ENCODE data around the gene UQCC3. TPM values are rescaled to one million over a fixed set of nuclear protein-coding genes. Genes with fewer than 3 reads are reported as not detected.

The UQCC3 gene
- total RNA-seq, 1 donor from 2014 or later: 3.9 TPM

GRCh38 chr11:62664405-62665074 lies 6.9 kb upstream of the UQCC3 start:
- H3K36me3 ChIP-seq: peaks cover 3 to 11% of the 10 kb centered on the region in 2 donors
- TF ChIP-seq CTCF (IDR thresholded peaks at IDR 0.05): no peak
- peak overlapping the region; percentile 80 to 89 for H3K27ac ChIP-seq
- DNase-seq (ENCODE audit: low spot score in 2 of 2): no peak
- H3K27me3 ChIP-seq: no peaks in the 10 kb centered on the region
- H3K4me1 ChIP-seq: peaks cover 10 to 20% of the 10 kb centered on the region in 2 donors
- H3K9me3 ChIP-seq: no peaks in the 10 kb centered on the region
- H3K4me3 ChIP-seq: peak overlapping the region; percentile 71 to 93
- intact Hi-C loops (cut with DNase I): loop anchor here (1.0 to 2.0 kb wide), 5 partner anchors 11 to 64 kb away; partner anchors contain the start of genes EML3, INTS5, ROM1 and TTC9C

GRCh38 chr11:62665075-62665598 lies 6.3 kb upstream of the UQCC3 start, which contains the start of the genes C11orf98 and CSKMT:
Gene C11orf98, minus strand, starts transcription at chr11:62665210. Its CDS starts 41 bp downstream, at chr11:62665169.
Gene CSKMT, plus strand, starts transcription at chr11:62665312. Its CDS starts 568 bp downstream, at chr11:62665880.
- intact Hi-C loops (cut with DNase I): loop anchor here (1.0 to 2.0 kb wide), 5 partner anchors 12 to 64 kb away; partner anchors contain the start of genes EML3, INTS5, ROM1 and TTC9C
- peak; percentile 82 to 96 for DNase-seq (ENCODE audit: low spot score in 2 of 2)
- peak in 1 of 3 experiments; percentile 4 for TF ChIP-seq CTCF (IDR thresholded peaks at IDR 0.05)
- Histone ChIP-seq H3K9me3 (no peaks in the 10 kb centered on the region), H3K27ac (peak within 1 kb of the TSS; percentile 80 to 89), H3K4me3 (peak within 1 kb of the TSS; percentile 71 to 93), H3K4me1 (peaks cover 10 to 20% of the 10 kb centered on the region in 2 donors), H3K27me3 (no peaks in the 10 kb centered on the region), H3K36me3 (peaks cover 3 to 11% of the 10 kb centered on the region in 2 donors)

GRCh38 chr11:62665599-62666258 lies 5.7 kb upstream of the UQCC3 start:
- H3K27me3 ChIP-seq: no peaks in the 10 kb centered on the region
- DNase-seq (ENCODE audit: low spot score in 2 of 2): peak in 1 of 2 donors; percentile 79
- peaks cover 3 to 11% of the 10 kb centered on the region in 2 donors for H3K36me3 ChIP-seq
- peak overlapping the region; percentile 80 to 89 for H3K27ac ChIP-seq
- H3K4me3 ChIP-seq: peak overlapping the region; percentile 71 to 93
- peak in 1 of 3 experiments; percentile 1 for TF ChIP-seq CTCF (IDR thresholded peaks at IDR 0.05)
- intact Hi-C loops (cut with DNase I): loop anchor here (1.0 to 2.0 kb wide), 5 partner anchors 12 to 63 kb away; partner anchors contain the start of genes EML3, INTS5, ROM1 and TTC9C
- H3K9me3 ChIP-seq: no peaks in the 10 kb centered on the region
- peaks cover 13 to 21% of the 10 kb centered on the region in 2 donors for H3K4me1 ChIP-seq

- Histone ChIP-seq H3K4me3 (peak overlapping the region; percentile 71 to 93), H3K4me1 (peaks cover 15 to 23% of the 10 kb centered on the region in 2 donors), H3K27me3 (no peaks in the 10 kb centered on the region), H3K9me3 (no peaks in the 10 kb centered on the region), H3K27ac (peak overlapping the region; percentile 80 to 89), H3K36me3 (peaks cover 3 to 11% of the 10 kb centered on the region in 2 donors)
- no peak for DNase-seq (ENCODE audit: low spot score in 2 of 2)
- TF ChIP-seq CTCF (IDR thresholded peaks at IDR 0.05): no peak
- intact Hi-C loops (cut with DNase I): no loop called here
These were observed 5.1 kb upstream of the UQCC3 start for GRCh38 chr11:62666259-62666926.

- no peak for DNase-seq (ENCODE audit: low spot score in 2 of 2)
- no peaks in the 10 kb centered on the region for H3K9me3 ChIP-seq
- no peak for TF ChIP-seq CTCF (IDR thresholded peaks at IDR 0.05)
- H3K36me3 ChIP-seq: peaks cover 3 to 8% of the 10 kb centered on the region in 2 donors
- no peaks in the 10 kb centered on the region for H3K27me3 ChIP-seq
- H3K4me3 ChIP-seq: no peak overlapping the region
- H3K27ac ChIP-seq: no peak overlapping the region
- intact Hi-C loops (cut with DNase I): no loop called here
- peaks cover 16 to 23% of the 10 kb centered on the region in 2 donors for H3K4me1 ChIP-seq
These were observed 4.0 kb upstream of the UQCC3 start for GRCh38 chr11:62667460-62667859.

Measured in ascending aorta (tissue), 2 donors.